Spleen (tissue), 7 donors: ENCODE data around the gene WDR91.

Experiments used
- POLR2A ChIP-seq, 3 donors: fragments of 450-650 bp; IDR thresholded peaks; one replicate each; pipeline ENCODE4 v1.5.1; 2017; ENCODE audit warnings: antibody characterized with exemption in 3 of 3, mild to moderate bottlenecking in 1 of 3
- POLR2AphosphoS5 ChIP-seq, 3 donors: sonication (generic); formaldehyde crosslinking; IDR thresholded peaks; one replicate each; pipeline ENCODE4 v1.5.1; 2017; ENCODE audit warnings: antibody characterized with exemption in 3 of 3
- TF ChIP-seq, protein P1 (sequence below), 11 experiments: fragments of 200-600 bp in 7 of 11; fragments of 450-650 bp in 4 of 11; sonication (generic) in 4 of 11; IDR thresholded peaks in 8 of 11; conservative IDR thresholded peaks in 3 of 11; 1 replicate in 7 of 11; 2 replicates in 4 of 11; pipeline versions ENCODE4 v1.4.0 to v1.8.0; 2016 to 2021; ENCODE audit warnings: antibody characterized with exemption in 11 of 11, inconsistent platforms in 4 of 11, mild to moderate bottlenecking in 1 of 11
- donor health status: DM: no; HTN: no; CAD: no; lungs with moderate emphysema.
- donor health status: DM: no; HTN: no; CAD: no.
- donor health status: DM: no; HTN: no; CAD: no.

DNA sequence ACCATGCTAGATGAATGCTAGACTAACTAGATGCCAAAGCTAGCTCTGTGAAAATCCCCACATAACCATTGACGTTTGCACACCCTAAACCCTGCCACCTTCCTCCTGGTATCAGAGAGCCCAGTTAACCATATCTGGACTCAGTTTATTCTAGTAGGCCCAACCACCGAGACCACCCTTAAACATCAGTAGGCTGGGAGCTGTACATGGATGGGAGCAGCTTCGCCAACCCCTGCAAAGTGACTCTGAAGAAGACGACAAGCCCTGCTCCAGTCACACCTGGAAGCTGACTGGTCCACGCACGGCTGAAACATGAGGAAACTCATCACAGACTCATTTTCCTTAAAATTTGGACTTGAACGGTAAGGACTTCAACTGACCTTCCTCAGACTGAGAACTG lies 36.4 kb downstream of the WDR91 start:
- TF ChIP-seq, protein P1, sequence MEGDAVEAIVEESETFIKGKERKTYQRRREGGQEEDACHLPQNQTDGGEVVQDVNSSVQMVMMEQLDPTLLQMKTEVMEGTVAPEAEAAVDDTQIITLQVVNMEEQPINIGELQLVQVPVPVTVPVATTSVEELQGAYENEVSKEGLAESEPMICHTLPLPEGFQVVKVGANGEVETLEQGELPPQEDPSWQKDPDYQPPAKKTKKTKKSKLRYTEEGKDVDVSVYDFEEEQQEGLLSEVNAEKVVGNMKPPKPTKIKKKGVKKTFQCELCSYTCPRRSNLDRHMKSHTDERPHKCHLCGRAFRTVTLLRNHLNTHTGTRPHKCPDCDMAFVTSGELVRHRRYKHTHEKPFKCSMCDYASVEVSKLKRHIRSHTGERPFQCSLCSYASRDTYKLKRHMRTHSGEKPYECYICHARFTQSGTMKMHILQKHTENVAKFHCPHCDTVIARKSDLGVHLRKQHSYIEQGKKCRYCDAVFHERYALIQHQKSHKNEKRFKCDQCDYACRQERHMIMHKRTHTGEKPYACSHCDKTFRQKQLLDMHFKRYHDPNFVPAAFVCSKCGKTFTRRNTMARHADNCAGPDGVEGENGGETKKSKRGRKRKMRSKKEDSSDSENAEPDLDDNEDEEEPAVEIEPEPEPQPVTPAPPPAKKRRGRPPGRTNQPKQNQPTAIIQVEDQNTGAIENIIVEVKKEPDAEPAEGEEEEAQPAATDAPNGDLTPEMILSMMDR (IDR thresholded peaks at IDR 0.05 in 8 of 11, conservative IDR thresholded peaks at IDR 0.05 in 3 of 11) = no peak
- TF ChIP-seq POLR2A (IDR thresholded peaks at IDR 0.05) (no peak), POLR2AphosphoS5 (IDR thresholded peaks at IDR 0.05) (no peak)
